SHP77 treated with DMSO at 0.1 percent for 48 hours (cell line): ENCODE results near the gene ADRA2B.
"Not testable (repeated sequence)": the region's sequence is repeated elsewhere in the genome, so short reads cannot be mapped to it uniquely, and the experiment has no call there.

Experiments
- DNase-seq: peaks from one replicate; lab custom pipeline; 2025; lab: John Stamatoyannopoulos, UW

The ADRA2B gene

DNA sequence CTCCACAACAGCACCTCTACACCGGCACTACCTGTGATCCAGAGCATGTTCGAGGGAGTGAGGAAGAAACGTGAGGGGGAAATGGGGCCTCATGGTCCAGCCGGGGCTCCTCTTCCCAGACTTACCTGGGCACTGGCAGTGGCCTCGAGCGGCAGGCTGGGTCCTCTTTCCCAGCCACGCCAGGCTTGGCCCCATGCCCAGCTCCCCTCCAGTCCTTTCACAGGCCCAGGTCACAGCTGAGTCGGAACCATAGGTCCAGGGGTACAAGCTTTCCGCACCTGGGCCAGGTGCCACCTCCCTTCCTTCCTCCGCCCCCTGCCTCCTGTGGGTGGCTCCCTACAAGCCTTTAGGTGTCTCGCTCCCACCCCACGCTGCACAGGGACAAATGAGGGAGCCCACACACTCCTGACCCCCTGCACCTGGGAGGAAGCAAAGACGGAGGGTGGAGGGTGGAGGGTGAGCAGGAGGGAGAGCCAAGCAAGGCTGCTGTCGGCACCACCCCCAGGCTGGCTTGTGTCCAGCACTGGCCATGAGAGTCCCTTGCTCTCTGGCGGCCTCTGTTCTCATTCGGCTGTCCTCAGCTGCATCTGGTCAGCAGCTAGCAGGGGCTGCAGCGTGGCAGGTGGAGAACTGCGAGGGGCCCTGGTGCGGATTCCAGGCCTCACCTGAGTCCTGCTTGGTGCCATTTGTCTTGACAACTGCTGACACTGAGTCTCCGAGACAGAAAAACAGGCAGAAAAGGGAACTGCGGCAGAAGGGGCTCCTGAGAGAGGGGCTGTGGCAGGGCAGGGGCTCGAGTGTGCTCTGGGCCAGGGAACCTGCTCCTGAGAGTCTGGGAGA lies 26.8 kb downstream of the ADRA2B start:
- DNase-seq, result peak; percentile 11

DNA sequence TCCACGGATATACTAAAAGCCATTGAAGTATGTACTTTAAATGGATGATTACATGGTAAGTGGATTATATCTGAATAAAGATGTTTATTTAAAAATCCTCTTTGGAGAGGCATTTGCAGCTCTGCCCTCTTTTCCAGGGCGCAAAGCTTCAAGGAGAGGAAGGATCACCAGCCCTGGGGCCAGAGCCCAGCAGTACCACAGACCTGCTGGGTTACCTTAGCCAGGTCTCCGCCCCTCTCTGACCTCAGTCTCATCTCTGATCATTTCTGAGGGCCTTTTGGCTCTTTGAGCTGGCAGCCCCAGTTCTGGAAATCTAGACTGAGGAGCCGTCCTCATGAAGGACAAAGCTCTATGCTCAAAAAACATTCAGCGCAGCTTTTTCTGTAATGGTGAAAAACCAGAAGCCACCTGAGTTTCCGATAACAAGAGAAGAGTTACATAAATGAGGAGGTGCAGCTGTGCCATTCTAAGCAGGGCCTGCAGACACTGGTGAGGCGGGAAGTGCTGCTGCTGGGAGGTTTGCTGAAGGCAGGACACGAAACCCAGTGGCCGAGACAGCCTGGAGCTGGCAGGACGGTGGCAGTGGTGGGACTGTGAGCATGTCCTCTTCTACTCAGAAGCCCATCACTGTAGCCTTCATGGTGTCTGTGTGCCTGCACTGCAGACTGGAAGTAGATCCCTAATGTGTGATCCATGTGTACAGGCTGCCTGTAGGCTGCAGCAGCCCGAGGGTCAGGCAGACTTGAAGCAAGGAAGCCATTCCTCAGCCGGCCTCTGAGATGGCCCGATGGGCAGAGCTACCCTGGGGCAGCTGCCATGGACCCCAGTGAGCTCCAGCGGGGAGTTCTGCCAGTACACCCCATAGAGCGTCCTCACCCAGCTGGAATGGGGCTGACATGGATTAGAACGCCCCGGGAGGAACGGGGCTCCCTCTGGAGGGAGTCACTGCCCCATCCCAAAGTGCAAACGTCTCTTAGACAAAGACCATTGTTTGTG lies 27.7 kb downstream of the ADRA2B start:
- no peak for DNase-seq

- DNase-seq, result no peak
Observed at GRCh38 chr2:96087130-96087529, 29.2 kb downstream of the ADRA2B start.

DNA sequence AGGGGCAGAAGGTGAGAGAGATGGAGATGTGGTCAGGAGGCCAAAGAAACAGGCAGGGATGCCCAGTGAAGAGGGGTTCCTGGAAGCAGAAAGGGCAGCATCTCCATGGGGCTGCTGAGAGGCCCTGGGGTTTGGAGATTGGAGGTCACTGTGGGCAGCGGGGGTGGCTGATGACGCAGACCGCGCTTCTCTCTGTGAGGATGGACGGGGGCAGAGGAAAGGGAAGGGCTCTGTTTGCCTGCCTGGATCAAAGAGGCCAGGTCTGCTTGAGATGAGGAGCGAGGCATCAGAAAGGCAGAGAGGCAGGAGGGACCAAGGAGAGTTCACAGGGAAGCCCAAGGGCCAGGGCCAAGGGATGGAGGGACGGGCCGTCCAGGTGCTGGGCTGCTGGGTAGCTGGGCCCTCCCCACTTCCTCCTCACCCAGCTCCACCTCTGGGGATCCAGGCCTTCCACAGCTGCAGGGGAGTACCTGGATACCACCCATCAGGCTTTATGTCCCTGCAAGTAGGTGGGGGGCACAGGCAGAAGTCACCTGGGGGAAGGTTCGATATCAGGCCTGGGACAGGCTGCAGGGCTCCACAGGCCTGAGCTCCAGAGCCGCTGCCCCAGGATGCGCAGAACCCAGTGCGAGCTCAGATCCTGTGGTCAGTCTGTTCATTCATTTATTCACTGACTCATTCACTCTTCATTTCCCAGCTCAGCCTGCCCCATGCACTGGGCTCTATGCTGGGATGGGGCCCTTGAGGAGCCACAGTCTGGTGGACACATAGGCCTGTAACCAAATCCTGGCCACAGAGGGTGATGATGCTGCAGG lies 30.6 kb downstream of the ADRA2B start:
- no peak for DNase-seq

DNA sequence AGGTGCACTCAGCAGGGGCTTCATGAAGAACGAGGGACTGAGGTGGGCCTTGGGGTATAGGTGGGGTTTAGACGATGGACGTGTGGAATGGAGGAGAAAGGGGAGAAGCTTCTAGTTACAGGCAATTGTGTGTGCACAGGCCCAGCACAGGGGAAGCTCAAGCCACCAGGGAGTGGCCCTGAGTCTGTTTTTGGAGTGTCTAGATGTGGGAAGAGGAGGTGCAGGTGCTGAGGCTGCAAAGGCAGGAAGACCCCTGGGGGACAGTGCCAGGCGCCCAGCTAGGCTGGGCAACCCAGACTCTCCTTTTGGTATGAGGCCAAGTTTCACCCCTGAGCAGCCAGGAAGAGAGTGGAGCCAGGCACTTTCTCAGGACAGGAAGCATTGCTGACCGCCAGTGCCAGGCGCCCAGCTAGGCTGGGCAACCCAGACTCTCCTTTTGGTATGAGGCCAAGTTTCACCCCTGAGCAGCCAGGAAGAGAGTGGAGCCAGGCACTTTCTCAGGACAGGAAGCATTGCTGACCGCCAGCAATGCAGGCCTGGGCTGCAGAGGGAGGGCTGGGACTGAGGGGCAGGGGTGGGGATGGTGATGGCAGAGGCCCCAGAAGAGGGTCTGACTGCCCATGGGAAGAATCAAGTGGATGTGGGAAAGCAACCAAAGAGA lies 31.4 kb downstream of the ADRA2B start:
- not testable (repeated sequence) for DNase-seq

DNA sequence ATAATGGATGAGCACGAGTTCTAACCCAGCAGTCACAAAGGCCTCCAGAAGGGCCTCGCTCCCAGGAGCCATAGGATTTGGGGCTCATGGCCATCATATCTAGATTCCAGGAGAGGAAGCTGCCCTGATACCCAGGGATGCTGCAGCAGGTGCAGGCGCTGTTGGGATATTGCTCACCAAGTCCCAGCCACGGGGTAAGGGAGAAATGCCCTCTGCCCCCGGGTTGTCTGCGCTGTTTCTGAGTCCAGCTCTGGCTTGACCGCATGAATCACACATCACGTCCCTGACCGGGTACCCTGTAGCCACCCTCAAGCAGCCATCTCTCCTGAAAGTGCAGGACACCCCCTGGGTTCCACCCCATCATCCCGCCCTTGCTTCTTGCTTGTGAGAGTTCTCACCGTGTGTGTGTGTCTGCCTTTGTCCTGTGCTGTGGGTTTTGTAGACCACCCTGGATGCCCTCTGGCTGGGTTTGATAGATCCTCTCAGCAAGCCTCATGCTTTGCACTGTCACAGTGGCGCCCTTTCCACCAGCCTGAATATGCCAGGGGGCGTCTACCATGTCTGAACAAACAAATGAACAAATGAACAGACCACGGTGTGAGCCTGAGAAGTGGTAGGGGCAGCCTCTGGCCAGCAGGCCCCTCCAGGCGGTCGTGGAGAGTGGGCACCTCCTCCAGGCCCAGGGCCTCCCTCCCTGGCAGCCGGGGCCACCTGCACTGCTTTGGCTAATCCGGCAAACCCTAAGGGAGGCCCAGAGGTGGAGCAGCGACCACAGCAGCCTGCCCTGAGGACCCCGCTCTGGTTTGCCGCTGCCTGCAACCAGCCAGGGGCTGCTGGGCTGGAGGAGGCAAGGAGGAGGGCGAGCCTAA lies 32.1 kb downstream of the ADRA2B start:
- no peak for DNase-seq

DNA sequence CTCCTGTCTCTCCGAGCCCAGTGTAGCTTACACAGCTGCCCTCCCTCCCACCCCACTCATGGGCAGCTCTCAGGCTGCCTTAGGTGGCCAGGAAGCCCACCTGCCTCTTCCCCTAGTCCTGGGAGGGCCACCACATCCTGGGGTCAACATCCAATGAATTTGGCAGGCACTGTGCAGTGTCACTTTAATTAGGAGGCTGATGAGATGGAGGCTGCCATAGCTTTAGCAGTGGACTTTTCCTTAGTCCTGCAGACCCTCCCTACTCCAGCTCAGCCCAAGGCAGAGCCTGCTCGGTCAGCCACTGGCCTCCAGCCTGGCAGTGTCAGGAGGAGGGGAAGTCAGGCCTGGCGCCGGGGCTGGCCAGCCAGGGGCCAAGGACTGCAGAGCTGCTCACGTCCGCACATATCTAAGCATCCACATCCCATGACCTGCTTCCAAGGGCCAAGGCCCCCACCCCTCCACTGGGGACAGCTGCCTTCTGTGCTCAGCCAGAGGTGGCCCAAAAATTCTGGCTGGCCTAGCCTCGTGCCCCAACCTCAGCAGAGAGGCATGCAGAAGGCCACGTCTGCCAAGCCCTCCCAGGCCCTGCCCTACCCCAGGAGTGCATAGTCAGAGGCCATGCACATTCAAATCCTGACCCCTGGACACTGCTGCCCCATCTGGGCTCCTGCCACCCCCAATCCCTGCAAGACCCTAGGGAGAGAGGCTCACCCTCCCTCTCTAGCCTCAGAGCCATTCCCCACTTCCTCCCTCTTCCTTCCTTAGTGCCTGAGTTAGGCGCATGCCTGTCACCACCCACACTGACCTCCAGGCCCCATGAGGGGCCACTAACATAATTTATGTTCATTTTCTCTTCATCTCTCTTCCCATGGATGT lies 33.1 kb downstream of the ADRA2B start:
- DNase-seq, result no peak

DNA sequence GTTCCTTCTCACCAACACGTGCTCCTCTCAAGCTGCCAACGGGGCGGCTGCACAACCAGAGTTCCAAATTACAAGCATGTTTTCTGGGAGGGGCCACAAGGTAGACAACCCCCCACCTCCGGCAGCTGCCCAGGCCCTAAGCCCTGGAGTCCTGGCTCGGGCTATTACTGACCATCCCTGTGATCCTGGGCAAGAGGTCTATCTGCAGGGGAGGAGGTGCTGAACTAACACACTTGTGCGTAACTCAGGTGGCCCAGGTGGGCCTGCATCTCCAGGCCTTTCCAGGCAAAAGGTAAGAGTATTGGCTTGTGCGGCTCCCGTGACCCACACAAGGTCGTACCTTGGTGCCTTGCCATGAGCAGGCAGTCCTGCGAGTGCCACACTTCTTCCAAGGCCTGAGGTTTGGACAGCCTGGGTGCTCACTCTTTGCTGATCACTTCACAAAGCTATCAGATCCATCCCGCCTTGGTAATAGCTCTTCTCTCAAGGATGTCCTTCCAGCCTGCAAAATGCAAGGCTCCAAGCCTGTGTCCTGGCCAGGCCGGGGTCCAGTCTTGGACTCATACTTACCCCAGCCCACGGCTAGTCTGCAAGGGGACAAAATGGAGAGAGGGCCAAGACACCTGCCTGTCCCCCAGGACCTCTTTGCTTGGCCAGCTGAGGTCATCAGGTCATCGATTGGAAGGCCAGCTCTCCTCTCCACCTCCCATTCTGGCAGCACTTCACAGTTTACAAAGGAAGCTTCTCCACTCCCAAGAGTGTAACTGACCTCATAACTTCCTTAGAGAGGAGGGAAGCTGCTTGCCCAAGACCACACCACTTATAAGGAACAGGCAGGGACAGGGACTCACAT lies 33.9 kb downstream of the ADRA2B start:
- DNase-seq, result no peak

DNA sequence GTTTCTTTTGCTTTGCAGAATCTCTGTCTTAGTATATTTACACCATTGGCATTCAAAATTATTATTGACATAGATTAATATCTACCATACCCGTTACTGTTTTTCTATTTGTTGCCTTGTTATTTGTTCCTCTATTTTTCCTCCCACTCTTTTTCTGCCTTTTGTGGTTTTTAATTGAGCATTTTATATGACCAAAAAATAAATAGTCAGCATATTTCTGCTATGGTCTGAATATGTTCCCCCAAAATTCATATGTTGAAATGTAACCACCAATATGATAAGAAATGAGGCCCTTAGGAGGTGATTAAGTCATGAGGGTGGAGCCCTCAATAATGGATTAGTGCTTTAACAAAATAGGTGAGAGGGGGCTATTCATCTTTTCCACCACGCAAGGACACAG lies 35.3 kb downstream of the ADRA2B start:
- DNase-seq, result no peak

GRCh38 chr2:96075199-96075771 lies 41.1 kb downstream of the ADRA2B start:
- DNase-seq, result no peak

- DNase-seq, result no peak
Observed at GRCh38 chr2:96074156-96074555, 42.2 kb downstream of the ADRA2B start.

GRCh38 chr2:96073170-96073775 lies 43.1 kb downstream of the ADRA2B start:
- no peak for DNase-seq

DNA sequence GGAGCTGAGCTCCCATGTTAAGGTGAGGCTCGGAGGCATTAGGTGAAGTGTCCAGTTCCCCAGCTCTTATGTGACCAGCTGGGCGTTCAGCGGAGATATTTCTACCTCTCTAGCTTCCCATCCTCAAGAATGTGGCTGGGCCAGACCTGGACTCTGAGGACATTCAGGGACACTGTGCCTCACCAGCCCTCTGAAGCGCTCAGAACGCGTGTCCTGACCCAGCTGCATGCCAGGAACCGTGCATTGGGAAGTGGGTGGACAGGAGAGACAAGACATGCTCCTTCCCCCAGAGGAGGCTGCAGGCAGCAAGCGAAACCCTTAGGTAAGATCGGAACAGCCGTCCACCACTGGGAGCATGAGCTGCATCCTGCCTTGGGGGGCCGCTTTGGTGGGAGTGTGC lies 43.6 kb downstream of the ADRA2B start:
- DNase-seq, result no peak

DNA sequence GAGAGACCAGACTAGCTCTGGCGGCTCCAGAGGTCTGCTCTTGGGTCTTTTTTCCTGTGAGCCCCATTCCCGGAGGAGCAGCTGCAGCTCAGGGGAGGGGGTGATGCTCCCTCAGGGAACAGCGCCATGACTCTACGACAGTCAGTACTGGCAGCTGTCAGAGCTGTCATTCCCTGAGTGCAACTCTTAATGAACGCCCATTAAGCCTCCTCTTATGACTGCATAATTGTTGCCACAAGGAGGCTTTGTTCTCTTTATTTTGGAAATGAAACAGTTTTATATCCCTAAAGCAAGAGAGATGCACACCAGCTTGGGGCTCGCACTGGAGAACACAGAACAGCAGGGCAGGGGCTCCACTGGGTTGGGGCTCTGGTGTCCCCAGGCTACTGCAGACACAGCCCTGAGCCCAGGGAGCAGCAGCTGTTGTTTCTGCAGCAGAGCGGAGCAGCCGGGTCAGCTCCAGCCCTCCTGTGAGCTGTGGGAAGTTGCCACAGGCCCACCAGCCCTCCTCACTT lies 44.3 kb downstream of the ADRA2B start:
- DNase-seq, result not testable (repeated sequence)

GRCh38 chr2:96071087-96071976 lies 45.0 kb downstream of the ADRA2B start:
- not testable (repeated sequence) for DNase-seq

DNA sequence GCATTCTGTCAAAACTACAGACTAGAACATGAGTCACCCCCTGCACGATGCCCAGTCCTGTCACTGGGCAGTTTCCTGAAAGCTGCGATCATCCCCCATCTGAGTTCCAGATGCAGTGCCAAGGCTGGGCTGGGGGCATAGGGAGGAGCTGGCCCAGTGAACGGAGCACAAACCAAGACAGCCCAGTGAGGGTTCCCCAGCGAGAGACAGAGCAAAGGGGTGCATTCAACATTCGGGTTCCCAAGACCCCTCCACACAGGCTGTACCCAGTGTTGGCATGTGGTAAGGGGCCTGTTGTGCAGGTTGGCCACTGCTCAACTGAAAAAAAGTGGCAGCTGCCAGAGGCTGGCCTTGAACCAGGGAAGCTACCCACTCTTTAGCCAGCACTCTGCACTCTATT lies 46.0 kb downstream of the ADRA2B start:
- DNase-seq, result not testable (repeated sequence)
